A549 (cell line): ENCODE measurements around the gene CHCHD6.

Experiments
- EP300 ChIP-seq, 2 experiments: fragments of >200 bp; sonication (Bioruptor Twin); formaldehyde crosslinking; IDR thresholded peaks; 2 replicates in 1 of 2; 3 replicates in 1 of 2; pipeline ENCODE4 v1.6.1; 2016 to 2017
- POLR2A ChIP-seq: IDR thresholded peaks from 2 replicates; pipeline ENCODE4 v1.6.1; 2012; ENCODE audit warnings: mild to moderate bottlenecking, low read length
- RCOR1 ChIP-seq: fragments of 150-350 bp; IDR thresholded peaks from 2 replicates; pipeline ENCODE4 v1.6.1; 2014; ENCODE audit warnings: antibody characterized with exemption, low read length, low read depth
- TF ChIP-seq, protein P1 (sequence below): fragments of >200 bp; sonication (Bioruptor Twin); formaldehyde crosslinking; IDR thresholded peaks from 3 replicates; pipeline ENCODE4 v1.5.1; 2016
- TF ChIP-seq, protein P2 (sequence below): fragments of 450-650 bp; IDR thresholded peaks from 2 replicates; pipeline ENCODE4 v1.6.1; 2014; ENCODE audit warnings: antibody characterized with exemption
- TF ChIP-seq, protein P3 (sequence below): fragments of 250-450 bp; sonication (Bioruptor Pico); IDR thresholded peaks from 2 replicates; pipeline ENCODE4 v1.5.0; 2021; ENCODE audit warnings: mild to moderate bottlenecking, moderate library complexity, borderline replicate concordance

DNA sequence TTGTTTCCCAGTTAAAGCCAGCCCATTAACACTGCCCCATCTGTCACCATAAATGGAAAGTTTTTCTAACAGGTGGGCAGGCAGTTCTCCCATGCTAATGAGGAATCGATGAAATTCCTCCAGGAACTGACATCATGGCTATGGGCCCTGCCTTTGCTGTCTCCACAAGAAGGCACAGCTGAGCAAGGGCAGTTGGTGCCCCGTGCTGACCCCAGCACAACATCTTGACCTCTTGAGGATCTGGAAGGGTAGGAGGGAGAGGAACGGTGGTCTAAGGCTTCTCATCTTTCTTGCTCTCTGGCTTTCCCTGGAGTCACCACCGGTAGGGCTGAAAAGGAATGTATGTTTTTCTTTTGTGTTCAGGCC lies 46.7 kb downstream of the CHCHD6 start:
- TF ChIP-seq, protein P1, sequence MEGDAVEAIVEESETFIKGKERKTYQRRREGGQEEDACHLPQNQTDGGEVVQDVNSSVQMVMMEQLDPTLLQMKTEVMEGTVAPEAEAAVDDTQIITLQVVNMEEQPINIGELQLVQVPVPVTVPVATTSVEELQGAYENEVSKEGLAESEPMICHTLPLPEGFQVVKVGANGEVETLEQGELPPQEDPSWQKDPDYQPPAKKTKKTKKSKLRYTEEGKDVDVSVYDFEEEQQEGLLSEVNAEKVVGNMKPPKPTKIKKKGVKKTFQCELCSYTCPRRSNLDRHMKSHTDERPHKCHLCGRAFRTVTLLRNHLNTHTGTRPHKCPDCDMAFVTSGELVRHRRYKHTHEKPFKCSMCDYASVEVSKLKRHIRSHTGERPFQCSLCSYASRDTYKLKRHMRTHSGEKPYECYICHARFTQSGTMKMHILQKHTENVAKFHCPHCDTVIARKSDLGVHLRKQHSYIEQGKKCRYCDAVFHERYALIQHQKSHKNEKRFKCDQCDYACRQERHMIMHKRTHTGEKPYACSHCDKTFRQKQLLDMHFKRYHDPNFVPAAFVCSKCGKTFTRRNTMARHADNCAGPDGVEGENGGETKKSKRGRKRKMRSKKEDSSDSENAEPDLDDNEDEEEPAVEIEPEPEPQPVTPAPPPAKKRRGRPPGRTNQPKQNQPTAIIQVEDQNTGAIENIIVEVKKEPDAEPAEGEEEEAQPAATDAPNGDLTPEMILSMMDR: no peak
- no peak for TF ChIP-seq EP300 (IDR thresholded peaks at IDR 0.05)
- TF ChIP-seq RCOR1: no peak
- no peak for TF ChIP-seq POLR2A
- TF ChIP-seq, protein P2, sequence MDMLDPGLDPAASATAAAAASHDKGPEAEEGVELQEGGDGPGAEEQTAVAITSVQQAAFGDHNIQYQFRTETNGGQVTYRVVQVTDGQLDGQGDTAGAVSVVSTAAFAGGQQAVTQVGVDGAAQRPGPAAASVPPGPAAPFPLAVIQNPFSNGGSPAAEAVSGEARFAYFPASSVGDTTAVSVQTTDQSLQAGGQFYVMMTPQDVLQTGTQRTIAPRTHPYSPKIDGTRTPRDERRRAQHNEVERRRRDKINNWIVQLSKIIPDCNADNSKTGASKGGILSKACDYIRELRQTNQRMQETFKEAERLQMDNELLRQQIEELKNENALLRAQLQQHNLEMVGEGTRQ: no peak
- TF ChIP-seq, protein P3, sequence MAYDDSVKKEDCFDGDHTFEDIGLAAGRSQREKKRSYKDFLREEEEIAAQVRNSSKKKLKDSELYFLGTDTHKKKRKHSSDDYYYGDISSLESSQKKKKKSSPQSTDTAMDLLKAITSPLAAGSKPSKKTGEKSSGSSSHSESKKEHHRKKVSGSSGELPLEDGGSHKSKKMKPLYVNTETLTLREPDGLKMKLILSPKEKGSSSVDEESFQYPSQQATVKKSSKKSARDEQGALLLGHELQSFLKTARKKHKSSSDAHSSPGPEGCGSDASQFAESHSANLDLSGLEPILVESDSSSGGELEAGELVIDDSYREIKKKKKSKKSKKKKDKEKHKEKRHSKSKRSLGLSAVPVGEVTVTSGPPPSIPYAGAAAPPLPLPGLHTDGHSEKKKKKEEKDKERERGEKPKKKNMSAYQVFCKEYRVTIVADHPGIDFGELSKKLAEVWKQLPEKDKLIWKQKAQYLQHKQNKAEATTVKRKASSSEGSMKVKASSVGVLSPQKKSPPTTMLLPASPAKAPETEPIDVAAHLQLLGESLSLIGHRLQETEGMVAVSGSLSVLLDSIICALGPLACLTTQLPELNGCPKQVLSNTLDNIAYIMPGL (CRISPR knock-in tag): no peak
